Endothelial cell of umbilical vein (primary cell): ENCODE results near the gene LMAN2L. TPM values are rescaled to one million over a fixed set of nuclear protein-coding genes. Genes with fewer than 3 reads are reported as not detected.

Experiments
- BruUV-seq: library from RNA; stranded (reverse); fragments of 400-500 nt; replicated peaks from 2 replicates; lab custom pipeline; 2021; lab: Mats Ljungman, UMichigan
- CTCF ChIA-PET: fragments of 300-600, 350-600 bp; sonication (Branson Sonifier 250); formaldehyde crosslinking; loops from one replicate; lab custom pipeline; 2021; ENCODE audit warnings: antibody characterized with exemption, inconsistent platforms; lab: Charles Lee
- POLR2A ChIA-PET: fragments of 300-600, 350-600 bp; sonication (Branson Sonifier 250); formaldehyde crosslinking; loops from one replicate; lab custom pipeline; 2021; ENCODE audit warnings: antibody characterized with exemption, inconsistent platforms; lab: Charles Lee
- DNase-seq: peaks from one replicate; pipeline ENCODE4 v3.0.0-alpha.2; 2011; ENCODE audit warnings: low read depth, low spot score
- FAIRE-seq: peaks from 2 replicates; lab custom pipeline; 2011; peaks lifted over from hg19 to GRCh38; lab: Jason Lieb, UNC
- H2AFZ ChIP-seq: 2 replicates; pipeline ENCODE4 v1.6.0; 2012; ENCODE audit warnings: low read depth, low read length, control low read depth, inconsistent platforms
- H3K27ac ChIP-seq: 2 replicates; pipeline ENCODE4 v1.5.1; 2011; ENCODE audit warnings: low read depth, mild to moderate bottlenecking, control low read depth, low read length, moderate library complexity; ENCODE audit not compliant: insufficient read depth
- H3K27me3 ChIP-seq, 2 experiments: 2 replicates each; pipeline versions ENCODE4 v1.6.0 to v1.6.1; 2011; ENCODE audit warnings: low read length in 2 of 2, mixed read lengths in 1 of 2; ENCODE audit not compliant: control insufficient read depth in 2 of 2, insufficient read depth in 2 of 2
- H3K36me3 ChIP-seq, 2 experiments: 2 replicates in 1 of 2; 3 replicates in 1 of 2; pipeline ENCODE4 v1.5.1; 2011; ENCODE audit warnings: low read length in 2 of 2, mild to moderate bottlenecking in 1 of 2, moderate library complexity in 1 of 2; ENCODE audit not compliant: control insufficient read depth in 2 of 2, insufficient read depth in 2 of 2; ENCODE audit errors: extremely low read depth in 1 of 2
- H3K4me1 ChIP-seq: 3 replicates; pipeline ENCODE4 v1.5.1; 2011; ENCODE audit warnings: mild to moderate bottlenecking, low read length; ENCODE audit not compliant: control insufficient read depth, insufficient read depth; ENCODE audit errors: extremely low read depth
- H3K4me2 ChIP-seq: 2 replicates; pipeline ENCODE4 v1.6.1; 2011; ENCODE audit warnings: low read length, control low read depth, mixed read lengths; ENCODE audit not compliant: insufficient read depth
- H3K4me3 ChIP-seq, 3 experiments: fragments of 200-600 bp in 1 of 3; sonication (generic), shearing (Covaris generic) in 1 of 3; replicated peaks in 1 of 3; 2 replicates each; pipeline ENCODE4 v1.5.1; 2011 to 2016; ENCODE audit warnings: control low read depth in 3 of 3, low read length in 3 of 3, mild to moderate bottlenecking in 2 of 3, inconsistent platforms in 1 of 3, low read depth in 1 of 3, moderate library complexity in 1 of 3; ENCODE audit not compliant: insufficient read depth in 1 of 3
- H3K79me2 ChIP-seq: 2 replicates; pipeline ENCODE4 v1.6.0; 2012; ENCODE audit warnings: low read length, inconsistent platforms; ENCODE audit not compliant: control insufficient read depth, insufficient read depth
- H3K9ac ChIP-seq: replicated peaks from 2 replicates; pipeline ENCODE3; 2011; ENCODE audit warnings: low read length, control low read depth; ENCODE audit not compliant: insufficient read depth; ENCODE audit errors: extremely low read depth
- H3K9me1 ChIP-seq: replicated peaks from 3 replicates; pipeline ENCODE4 v1.6.0; 2011; ENCODE audit warnings: mild to moderate bottlenecking, low read length; ENCODE audit not compliant: control insufficient read depth, insufficient read depth; ENCODE audit errors: extremely low read depth
- H3K9me3 ChIP-seq: replicated peaks from 2 replicates; pipeline ENCODE4 v1.5.1; 2012; ENCODE audit warnings: low read length, inconsistent platforms; ENCODE audit not compliant: control insufficient read depth, insufficient read depth
- H4K20me1 ChIP-seq: replicated peaks from 2 replicates; pipeline ENCODE3; 2011; ENCODE audit warnings: mild to moderate bottlenecking, low read length; ENCODE audit not compliant: control insufficient read depth, insufficient read depth; ENCODE audit errors: extremely low read depth
- CTCF ChIP-seq, 2 donors: IDR thresholded peaks; 1 replicate in 1 of 2; 2 replicates in 1 of 2; pipeline ENCODE4 v1.5.1; 2011; ENCODE audit warnings: low read length in 2 of 2, mild to moderate bottlenecking in 2 of 2, moderate library complexity in 2 of 2, control low read depth in 1 of 2, inconsistent platforms in 1 of 2, low read depth in 1 of 2; ENCODE audit not compliant: insufficient read depth in 1 of 2; ENCODE audit errors: extremely low read depth in 1 of 2
- EZH2 ChIP-seq: IDR thresholded peaks from 2 replicates; pipeline ENCODE4 v1.6.1; 2012; ENCODE audit warnings: borderline replicate concordance, low read depth, mild to moderate bottlenecking, moderate library complexity, low read length, inconsistent platforms; ENCODE audit not compliant: severe bottlenecking
- FOS ChIP-seq: IDR thresholded peaks from 2 replicates; pipeline ENCODE4 v1.6.1; 2011; ENCODE audit warnings: mild to moderate bottlenecking, low read length, moderate library complexity, borderline replicate concordance; ENCODE audit not compliant: insufficient read depth
- GATA2 ChIP-seq: IDR thresholded peaks from 2 replicates; pipeline ENCODE4 v1.7.0; 2011; ENCODE audit warnings: low read depth, mild to moderate bottlenecking, moderate library complexity, mixed read lengths, low read length; ENCODE audit not compliant: insufficient read length, insufficient read depth
- JUN ChIP-seq: IDR thresholded peaks from 2 replicates; pipeline ENCODE4 v1.6.1; 2011; ENCODE audit warnings: borderline replicate concordance, low read depth; ENCODE audit not compliant: insufficient read length, insufficient read depth
- MAX ChIP-seq: IDR thresholded peaks from 2 replicates; pipeline ENCODE4 v1.6.1; 2011; ENCODE audit not compliant: insufficient read depth, insufficient read length
- MYC ChIP-seq: IDR thresholded peaks from one replicate; pipeline ENCODE4 v1.6.1; 2011; ENCODE audit warnings: mild to moderate bottlenecking, low read depth, low read length
- POLR2A ChIP-seq: IDR thresholded peaks from 2 replicates; pipeline ENCODE4 v1.6.1; 2012; ENCODE audit warnings: low read depth, mild to moderate bottlenecking, control low read depth, low read length
- POLR2AphosphoS5 ChIP-seq: IDR thresholded peaks from 2 replicates; pipeline ENCODE4 v1.6.1; 2012; ENCODE audit warnings: low read depth, mild to moderate bottlenecking, control low read depth, low read length, moderate library complexity; ENCODE audit not compliant: insufficient read depth
- dilution Hi-C: fragments of 300-500 bp; cut with MboI; formaldehyde crosslinking; loops from one replicate; pipeline ENCODE4 v1.15.0; 2019; ENCODE audit warnings: low sequenced_read_pairs; ENCODE audit not compliant: extremely low pct_ligation_motif_present
- intact Hi-C: fragments of 100-400 bp; cut with micrococcal nuclease; formaldehyde crosslinking; loops from one replicate; pipeline ENCODE4 v1.10.0; 2022
- polyA plus RNA-seq, 4 experiments: library from polyadenylated mRNA; depleted of rRNA in 3 of 4; stranded (reverse) in 3 of 4; unstranded in 1 of 4; fragments of >200 nt; gene quantifications; 2 replicates each; pipeline versions ENCODE4 v1.2.1 to v1.2.3, GENCODE V29; 2011 to 2012; ENCODE audit warnings: missing spikeins in 1 of 4
- total RNA-seq: library from RNA; stranded (reverse); gene quantifications from 2 replicates; pipeline ENCODE4 v1.2.3, GENCODE V29; 2021

LMAN2L gene
- total and polyA plus RNA-seq, 2 donors (not counting 3 experiments of a cell fraction or from before 2014, with no cell fraction given): 15.4 to 20.5 TPM

DNA sequence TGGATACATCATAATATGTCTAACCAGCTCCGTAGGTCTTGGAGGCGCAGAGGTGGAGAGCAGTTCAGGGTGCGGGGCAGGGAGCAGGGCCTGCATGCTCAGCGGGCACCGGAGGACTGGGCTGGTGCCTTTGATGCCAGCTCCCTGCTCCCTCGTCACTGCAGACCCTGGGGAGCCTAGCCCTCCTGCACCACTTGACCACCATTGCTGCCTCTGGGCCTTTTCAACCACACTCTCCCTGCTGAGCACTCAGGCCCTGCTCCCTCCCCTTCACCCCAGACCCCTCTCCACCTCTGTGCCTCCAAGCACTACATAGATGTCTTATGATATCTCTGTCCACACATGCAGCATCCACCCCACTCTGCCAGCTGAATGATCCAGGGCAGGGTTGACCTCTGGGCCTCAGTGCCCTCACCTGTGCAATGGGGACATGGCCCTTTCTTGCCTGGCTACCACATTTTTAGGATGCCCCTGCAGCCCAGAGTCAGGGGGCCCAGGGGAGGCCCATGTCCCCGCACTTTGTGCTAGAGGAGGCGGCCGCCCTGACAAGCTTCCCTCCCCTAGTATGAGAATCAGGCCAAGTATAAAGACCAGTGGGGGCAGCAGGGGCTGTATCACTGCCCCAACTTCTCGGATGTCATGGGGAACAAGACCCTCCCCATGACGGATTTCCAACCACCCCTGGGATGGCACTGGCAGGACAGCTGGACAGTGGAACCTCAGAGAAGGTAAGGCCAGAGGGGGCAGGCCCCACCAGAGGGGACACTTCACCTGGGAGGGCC, 51.0 kb downstream of the LMAN2L start:
- no peak for FAIRE-seq

More for the DNA sequence above, 51.0 kb downstream of the LMAN2L start:
- no peak overlapping the region for H3K4me2 ChIP-seq
- H3K4me1 ChIP-seq: no peaks in the 10 kb centered on the region
- H4K20me1 ChIP-seq: no peaks in the 10 kb centered on the region
- ChIA-PET CTCF (no interaction called here), POLR2A (no interaction called here)
- H3K36me3 ChIP-seq: no peaks in the 10 kb centered on the region
- intact Hi-C loops (no loop called here), dilution Hi-C loops (no loop called here)
- H3K27me3 ChIP-seq: peaks cover 0 to 4% of the 10 kb centered on the region in 2 experiments
- no peak for DNase-seq
- no peak overlapping the region for H2AFZ ChIP-seq
- no peak overlapping the region for H3K9ac ChIP-seq
- H3K9me1 ChIP-seq: no peaks in the 10 kb centered on the region
- TF ChIP-seq CTCF (IDR thresholded peaks at IDR 0.05; ENCODE audit: extremely low read depth in 1 of 2, insufficient read depth in 1 of 2, low read depth in 1 of 2, low read length in 2 of 2) (no peak), JUN (no peak), FOS (no peak), EZH2 (no peak), POLR2A (no peak), MYC (no peak), MAX (no peak), GATA2 (no peak), POLR2AphosphoS5 (no peak)
- no peak overlapping the region for H3K4me3 ChIP-seq
- H3K27ac ChIP-seq: no peak overlapping the region
- BruUV-seq: no TSS peak
- no peaks in the 10 kb centered on the region for H3K79me2 ChIP-seq
- H3K9me3 ChIP-seq: no peaks in the 10 kb centered on the region
